B cell (primary cell): ENCODE data around the gene SLC35F3. TPM values are rescaled to one million over a fixed set of nuclear protein-coding genes. Genes with fewer than 3 reads are reported as not detected.
A peak's percentile ranks its signal among the peaks of the same experiment; 100 is the strongest.

Source experiments
- ATAC-seq: fragments of 200-7000 bp; cut with Tn5 transposase; one replicate; pipeline ENCODE4 v1.10.0; 2021; ENCODE audit warnings: low read depth, mild to moderate bottlenecking, moderate number of reproducible peaks, moderate library complexity
- CTCF ChIA-PET: fragments of 350-600 bp; sonication (Branson Sonifier 250); formaldehyde crosslinking; loops from one replicate; lab custom pipeline; 2021; ENCODE audit warnings: antibody characterized with exemption, inconsistent platforms; lab: Charles Lee
- POLR2A ChIA-PET: fragments of 350-600 bp; sonication (Branson Sonifier 250); formaldehyde crosslinking; loops from one replicate; lab custom pipeline; 2021; ENCODE audit warnings: antibody characterized with exemption; lab: Charles Lee
- DNase-seq: peaks from one replicate; pipeline ENCODE4 v3.0.0; 2013
- H2AFZ ChIP-seq: 2 replicates; pipeline ENCODE4 v1.6.1; 2012; ENCODE audit warnings: mild to moderate bottlenecking, low read depth, low read length; ENCODE audit not compliant: insufficient read depth, poor library complexity, severe bottlenecking
- H3K27ac ChIP-seq, 2 donors: 1 replicate in 1 of 2; 2 replicates in 1 of 2; pipeline ENCODE4 v1.5.1; 2012 to 2013; ENCODE audit warnings: low read length in 2 of 2, mild to moderate bottlenecking in 2 of 2, moderate library complexity in 1 of 2
- H3K27me3 ChIP-seq, 4 experiments: fragments of 200-600 bp in 1 of 4; sonication (generic) in 1 of 4; replicated peaks in 1 of 4; 1 replicate in 2 of 4; 2 replicates in 2 of 4; pipeline versions ENCODE4 v1.6.1 to v1.7.0; 2013 to 2016; ENCODE audit warnings: low read length in 3 of 4, mild to moderate bottlenecking in 2 of 4, mixed read lengths in 1 of 4, moderate library complexity in 1 of 4; ENCODE audit not compliant: insufficient read depth in 4 of 4, control insufficient read depth in 3 of 4; ENCODE audit errors: control extremely low read depth in 1 of 4
- H3K36me3 ChIP-seq, 2 experiments: replicated peaks in 1 of 2; 1 replicate in 1 of 2; 2 replicates in 1 of 2; pipeline versions ENCODE4 v1.6.1 to v1.7.1; 2013; ENCODE audit warnings: low read length in 1 of 2; ENCODE audit not compliant: insufficient read depth in 2 of 2, control insufficient read depth in 1 of 2; ENCODE audit errors: control extremely low read depth in 1 of 2, extremely low read depth in 1 of 2
- H3K4me1 ChIP-seq, 2 donors: fragments of 200-600 bp in 1 of 2; sonication (generic) in 1 of 2; 1 replicate in 1 of 2; 2 replicates in 1 of 2; pipeline versions ENCODE4 v1.5.1 to v1.6.1; 2013 to 2017; ENCODE audit warnings: low read length in 2 of 2; ENCODE audit not compliant: control insufficient read depth in 2 of 2, insufficient read depth in 2 of 2
- H3K4me2 ChIP-seq: replicated peaks from 2 replicates; pipeline ENCODE3; 2012; ENCODE audit warnings: mild to moderate bottlenecking, low read depth, low read length; ENCODE audit not compliant: poor library complexity, severe bottlenecking
- H3K4me3 ChIP-seq, 5 experiments: fragments of 200-600 bp in 1 of 5; sonication (generic) in 1 of 5; 1 replicate in 3 of 5; 2 replicates in 2 of 5; pipeline versions ENCODE4 v1.5.1 to v1.7.0; 2011 to 2016; ENCODE audit warnings: low read length in 4 of 5, mild to moderate bottlenecking in 4 of 5, low read depth in 2 of 5, control low read depth in 1 of 5, moderate library complexity in 1 of 5; ENCODE audit not compliant: insufficient read depth in 1 of 5; ENCODE audit errors: control extremely low read depth in 1 of 5, extremely low read depth in 1 of 5
- H3K79me2 ChIP-seq: fragments of 200-600 bp; sonication (generic); one replicate; pipeline ENCODE4 v1.6.0; 2016; ENCODE audit warnings: low read length; ENCODE audit not compliant: control insufficient read depth, insufficient read depth
- H3K9ac ChIP-seq: fragments of 200-600 bp; sonication (generic); 2 replicates; pipeline ENCODE4 v1.6.1; 2017; ENCODE audit warnings: mild to moderate bottlenecking, low read length, moderate library complexity
- H3K9me3 ChIP-seq, 3 donors: one replicate each; pipeline versions ENCODE4 v1.6.1 to v1.7.1; 2013; ENCODE audit warnings: low read length in 2 of 3; ENCODE audit not compliant: control insufficient read depth in 2 of 3, insufficient read depth in 1 of 3; ENCODE audit errors: control extremely low read depth in 1 of 3
- H4K20me1 ChIP-seq: 2 replicates; pipeline ENCODE4 v1.6.0; 2012; ENCODE audit warnings: mild to moderate bottlenecking, low read length; ENCODE audit not compliant: insufficient read depth, control insufficient read depth, poor library complexity, severe bottlenecking
- H3K27ac Mint-ChIP-seq: one replicate; pipeline ENCODE4 v1.8.0; 2021; ENCODE audit warnings: mixed read lengths
- H3K27me3 Mint-ChIP-seq: one replicate; pipeline ENCODE4 v1.8.0; 2021; ENCODE audit warnings: mixed read lengths
- H3K4me1 Mint-ChIP-seq: one replicate; pipeline ENCODE4 v1.8.0; 2021; ENCODE audit warnings: mixed read lengths
- H3K4me3 Mint-ChIP-seq: one replicate; pipeline ENCODE4 v1.8.0; 2021; ENCODE audit warnings: mixed read lengths
- H3K9me3 Mint-ChIP-seq: one replicate; pipeline ENCODE4 v1.8.0; 2022; ENCODE audit warnings: mixed read lengths; ENCODE audit not compliant: insufficient read depth
- EZH2 ChIP-seq: IDR thresholded peaks from 2 replicates; pipeline ENCODE4 v1.6.1; 2012; ENCODE audit warnings: borderline replicate concordance, low read depth, mild to moderate bottlenecking, moderate library complexity, low read length; ENCODE audit not compliant: insufficient read depth, poor library complexity, severe bottlenecking
- WGBS: methylation state at CpG from one replicate; pipeline ENCODE4 v1.1.5; 2013; ENCODE audit warnings: missing lambda C conversion rate; ENCODE audit not compliant: insufficient coverage; 5-methylcytosine and 5-hydroxymethylcytosine counted together
- intact Hi-C: fragments of 100-400 bp; cut with micrococcal nuclease; formaldehyde crosslinking; loops from one replicate; pipeline ENCODE4 v1.10.0; 2022
- polyA plus RNA-seq: library from polyadenylated mRNA; depleted of rRNA; stranded (reverse); fragments of >200 nt; gene quantifications from 2 replicates; pipeline ENCODE4 v1.2.3, GENCODE V29; 2012
- total RNA-seq, 2 donors: library from RNA; stranded (reverse); fragments of 120-200 nt in 1 of 2; gene quantifications; 1 replicate in 1 of 2; 2 replicates in 1 of 2; pipeline versions ENCODE4 v1.2.3 to v1.2.4, GENCODE V29; 2013 to 2022
- TF ChIP-seq, protein P1 (sequence below): fragments of 200-600 bp; IDR thresholded peaks from one replicate; pipeline ENCODE4 v1.8.0; 2022; ENCODE audit warnings: antibody characterized with exemption, mild to moderate bottlenecking

Gene SLC35F3
- total and polyA plus RNA-seq, 2 donors (not counting 1 experiment from before 2014, with no cell fraction given): not detected

DNA sequence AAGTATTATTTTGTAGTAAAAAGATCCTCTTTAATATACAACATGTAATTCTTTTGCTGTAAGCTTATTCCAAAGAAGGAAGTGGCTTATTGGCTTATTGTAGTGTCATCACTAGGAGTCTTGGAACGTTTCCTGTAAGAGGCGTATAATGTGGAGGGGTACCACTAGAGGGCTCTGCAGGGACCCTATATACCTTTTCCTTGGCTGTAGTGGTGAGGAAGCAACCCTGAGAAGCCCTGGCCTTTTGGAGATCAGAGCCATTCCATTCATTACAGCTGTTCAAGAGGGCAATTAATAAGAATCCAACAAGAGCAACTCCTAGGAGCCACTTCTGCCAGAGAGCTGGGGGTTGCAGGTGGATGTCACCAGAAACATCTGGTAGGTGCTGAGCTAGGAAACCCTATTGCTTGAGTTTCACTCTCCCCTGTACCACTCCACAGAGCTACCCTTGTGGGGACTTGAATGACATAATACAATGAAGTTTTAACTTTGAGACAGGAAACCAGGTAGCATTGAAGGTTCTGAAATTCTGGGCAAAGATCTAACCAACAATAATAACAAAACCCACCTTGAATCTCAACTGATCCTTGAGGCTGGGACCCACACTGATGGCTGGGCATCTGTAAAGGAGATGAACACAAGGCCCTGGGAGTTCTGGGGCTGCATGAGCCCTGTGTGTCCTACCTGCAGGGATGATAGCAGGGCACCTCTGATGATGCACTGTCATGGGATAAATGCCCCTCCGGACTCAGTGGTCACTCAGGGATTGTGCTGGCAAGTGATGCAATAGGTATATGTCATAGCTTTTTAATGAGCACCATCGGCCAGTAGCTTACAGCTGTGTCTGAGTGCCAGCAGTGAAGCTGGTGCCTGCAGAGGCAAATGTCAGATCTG is 308.5 kb downstream of the SLC35F3 start:
- Histone ChIP-seq H3K4me3 (no peak overlapping the region), H3K4me2 (no peak overlapping the region), H4K20me1 (no peaks in the 10 kb centered on the region), H3K9ac (no peak overlapping the region), H3K27me3 (peaks cover 0 to 24% (median 10%) of the 10 kb centered on the region in 4 experiments), H3K27ac (no peak overlapping the region), H3K36me3 (no peaks in the 10 kb centered on the region), H3K4me1 (peaks cover 11 to 14% of the 10 kb centered on the region in 2 donors), H3K9me3 (no peaks in the 10 kb centered on the region), H2AFZ (no peak overlapping the region), H3K79me2 (no peaks in the 10 kb centered on the region)
- TF ChIP-seq, protein P1, sequence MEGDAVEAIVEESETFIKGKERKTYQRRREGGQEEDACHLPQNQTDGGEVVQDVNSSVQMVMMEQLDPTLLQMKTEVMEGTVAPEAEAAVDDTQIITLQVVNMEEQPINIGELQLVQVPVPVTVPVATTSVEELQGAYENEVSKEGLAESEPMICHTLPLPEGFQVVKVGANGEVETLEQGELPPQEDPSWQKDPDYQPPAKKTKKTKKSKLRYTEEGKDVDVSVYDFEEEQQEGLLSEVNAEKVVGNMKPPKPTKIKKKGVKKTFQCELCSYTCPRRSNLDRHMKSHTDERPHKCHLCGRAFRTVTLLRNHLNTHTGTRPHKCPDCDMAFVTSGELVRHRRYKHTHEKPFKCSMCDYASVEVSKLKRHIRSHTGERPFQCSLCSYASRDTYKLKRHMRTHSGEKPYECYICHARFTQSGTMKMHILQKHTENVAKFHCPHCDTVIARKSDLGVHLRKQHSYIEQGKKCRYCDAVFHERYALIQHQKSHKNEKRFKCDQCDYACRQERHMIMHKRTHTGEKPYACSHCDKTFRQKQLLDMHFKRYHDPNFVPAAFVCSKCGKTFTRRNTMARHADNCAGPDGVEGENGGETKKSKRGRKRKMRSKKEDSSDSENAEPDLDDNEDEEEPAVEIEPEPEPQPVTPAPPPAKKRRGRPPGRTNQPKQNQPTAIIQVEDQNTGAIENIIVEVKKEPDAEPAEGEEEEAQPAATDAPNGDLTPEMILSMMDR: no peak
- no peak for TF ChIP-seq EZH2
- no peak overlapping the region for H3K27ac Mint-ChIP-seq
- peaks cover 2% of the 10 kb centered on the region for H3K9me3 Mint-ChIP-seq
- peaks cover 8% of the 10 kb centered on the region for H3K4me1 Mint-ChIP-seq
- CTCF ChIA-PET: interaction anchor here (0.6 to 0.9 kb wide), 2 partner anchors 10 to 371 kb away, joined by 3 read pairs; no protein-coding TSS in a partner anchor
- intact Hi-C loops: no loop called here
- peak overlapping the region; percentile 7 for H3K4me3 Mint-ChIP-seq
- WGBS: 48% methylated on average over 4 of the region's 4 CpGs
- H3K27me3 Mint-ChIP-seq: peaks cover 65% of the 10 kb centered on the region
- ATAC-seq: no peak
- DNase-seq: peak; percentile 26
- POLR2A ChIA-PET: no interaction called here

DNA sequence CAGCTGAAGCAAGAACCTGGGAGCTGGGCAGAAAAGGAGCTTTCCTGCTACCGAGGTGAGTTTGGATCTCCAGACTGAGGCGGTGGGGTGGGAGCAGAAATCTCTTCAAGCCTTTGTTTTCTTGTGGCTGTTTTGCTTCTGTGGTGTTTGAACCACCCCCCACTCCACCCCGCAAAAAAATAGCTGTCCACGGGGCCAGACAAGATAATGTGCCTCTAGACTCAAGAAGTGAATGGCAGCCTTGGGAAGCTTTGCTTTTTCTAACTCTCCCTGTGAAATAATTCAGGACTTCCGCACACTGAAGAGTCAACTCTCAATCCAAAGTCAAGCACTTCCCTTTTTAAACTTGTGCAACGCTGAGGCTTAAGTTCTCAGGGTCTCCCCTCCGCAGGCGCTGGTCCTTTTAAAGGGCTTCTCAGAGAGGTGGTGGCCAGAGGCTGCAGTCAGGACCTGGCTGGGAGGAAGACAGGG is 309.2 kb downstream of the SLC35F3 start:
- Histone ChIP-seq H3K27ac (no peak overlapping the region), H3K4me1 (peaks cover 11 to 14% of the 10 kb centered on the region in 2 donors), H3K4me3 (peak overlapping the region in 1 of 5 experiments; percentile 11), H3K9me3 (no peaks in the 10 kb centered on the region), H3K27me3 (peaks cover 0 to 20% (median 9%) of the 10 kb centered on the region in 4 experiments), H2AFZ (peak overlapping the region; percentile 68), H3K4me2 (peak overlapping the region; percentile 65), H3K36me3 (no peaks in the 10 kb centered on the region), H3K79me2 (no peaks in the 10 kb centered on the region), H4K20me1 (no peaks in the 10 kb centered on the region), H3K9ac (no peak overlapping the region)
- Mint-ChIP-seq H3K4me1 (peaks cover 8% of the 10 kb centered on the region), H3K9me3 (peaks cover 2% of the 10 kb centered on the region), H3K27me3 (peaks cover 63% of the 10 kb centered on the region), H3K4me3 (peak overlapping the region; percentile 69), H3K27ac (no peak overlapping the region)
- no peak for TF ChIP-seq EZH2
- TF ChIP-seq, protein P1: no peak
- DNase-seq: no peak
- CTCF ChIA-PET: interaction anchor here (0.9 kb wide), 1 partner anchor 10 kb away, joined by 3 read pairs; no protein-coding TSS in a partner anchor
- 13% methylated on average over 3 of the region's 8 CpGs for WGBS
- POLR2A ChIA-PET: no interaction called here
- ATAC-seq: no peak
- intact Hi-C loops: no loop called here
